Nephron (organoid): ENCODE results near the gene BRD4.
A peak's percentile ranks its signal among the peaks of the same experiment; 100 is the strongest.

Source experiments
- H3K27ac Mint-ChIP-seq, 3 experiments: 2 replicates each; pipeline ENCODE4 v1.8.0; 2020; ENCODE audit warnings: mixed read lengths in 3 of 3, mild to moderate bottlenecking in 2 of 3, moderate library complexity in 1 of 3
- H3K27me3 Mint-ChIP-seq: 2 replicates; pipeline ENCODE4 v1.8.0; 2021; ENCODE audit warnings: low read depth, mild to moderate bottlenecking, moderate library complexity, mixed read lengths
- H3K36me3 Mint-ChIP-seq: 2 replicates; pipeline ENCODE4 v1.8.0; 2020; ENCODE audit warnings: low read depth, mixed read lengths
- H3K4me1 Mint-ChIP-seq: 2 replicates; pipeline ENCODE4 v1.8.0; 2020; ENCODE audit warnings: mixed read lengths
- H3K4me3 Mint-ChIP-seq, 3 experiments: 2 replicates each; pipeline ENCODE4 v1.8.0; 2020; ENCODE audit warnings: mild to moderate bottlenecking in 3 of 3, mixed read lengths in 3 of 3, moderate library complexity in 2 of 3
- H3K9me3 Mint-ChIP-seq: 2 replicates; pipeline ENCODE4 v1.8.0; 2020; ENCODE audit warnings: mixed read lengths
- TF ChIP-seq, protein P1 (sequence below), 3 experiments: fragments of 200-600 bp; sonication (generic); IDR thresholded peaks; one replicate each; pipeline ENCODE4 v1.5.0; 2021; ENCODE audit warnings: antibody characterized with exemption in 3 of 3; ENCODE audit not compliant: unreplicated experiment in 3 of 3

Gene BRD4

GRCh38 chr19:15220833-15221232 lies 111.5 kb downstream of the BRD4 start:
- Mint-ChIP-seq H3K9me3 (no peaks in the 10 kb centered on the region), H3K4me1 (peaks cover 25% of the 10 kb centered on the region), H3K27ac (peak overlapping the region; percentile 31 to 81 (median 67)), H3K36me3 (no peaks in the 10 kb centered on the region), H3K27me3 (peaks cover 3% of the 10 kb centered on the region), H3K4me3 (peak overlapping the region in 1 of 3 experiments; percentile 26)
- TF ChIP-seq, protein P1, sequence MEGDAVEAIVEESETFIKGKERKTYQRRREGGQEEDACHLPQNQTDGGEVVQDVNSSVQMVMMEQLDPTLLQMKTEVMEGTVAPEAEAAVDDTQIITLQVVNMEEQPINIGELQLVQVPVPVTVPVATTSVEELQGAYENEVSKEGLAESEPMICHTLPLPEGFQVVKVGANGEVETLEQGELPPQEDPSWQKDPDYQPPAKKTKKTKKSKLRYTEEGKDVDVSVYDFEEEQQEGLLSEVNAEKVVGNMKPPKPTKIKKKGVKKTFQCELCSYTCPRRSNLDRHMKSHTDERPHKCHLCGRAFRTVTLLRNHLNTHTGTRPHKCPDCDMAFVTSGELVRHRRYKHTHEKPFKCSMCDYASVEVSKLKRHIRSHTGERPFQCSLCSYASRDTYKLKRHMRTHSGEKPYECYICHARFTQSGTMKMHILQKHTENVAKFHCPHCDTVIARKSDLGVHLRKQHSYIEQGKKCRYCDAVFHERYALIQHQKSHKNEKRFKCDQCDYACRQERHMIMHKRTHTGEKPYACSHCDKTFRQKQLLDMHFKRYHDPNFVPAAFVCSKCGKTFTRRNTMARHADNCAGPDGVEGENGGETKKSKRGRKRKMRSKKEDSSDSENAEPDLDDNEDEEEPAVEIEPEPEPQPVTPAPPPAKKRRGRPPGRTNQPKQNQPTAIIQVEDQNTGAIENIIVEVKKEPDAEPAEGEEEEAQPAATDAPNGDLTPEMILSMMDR (IDR thresholded peaks at IDR 0.05; ENCODE audit: unreplicated experiment in 3 of 3) = no peak

DNA sequence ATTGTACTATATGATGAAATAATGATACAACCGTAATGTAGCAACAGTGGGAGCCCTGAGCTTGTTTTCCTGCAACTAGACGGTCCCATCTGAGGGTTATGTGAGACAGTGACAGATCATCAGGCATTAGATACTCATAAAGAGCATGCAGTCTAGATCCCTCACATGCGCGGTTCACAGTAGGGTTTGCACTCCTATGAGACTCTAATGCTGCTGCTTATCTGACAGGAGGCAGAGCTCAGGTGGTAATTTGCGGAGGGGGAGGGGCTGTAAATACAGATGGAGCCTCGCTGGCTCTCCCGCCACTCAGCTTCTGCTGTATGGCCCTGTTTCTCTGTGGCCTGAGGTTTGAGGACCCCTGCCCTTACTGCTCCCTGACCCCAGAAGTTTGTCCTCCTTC lies 113.8 kb downstream of the BRD4 start:
- H3K9me3 Mint-ChIP-seq = no peaks in the 10 kb centered on the region
- H3K36me3 Mint-ChIP-seq = no peaks in the 10 kb centered on the region
- H3K27ac Mint-ChIP-seq = no peak overlapping the region
- TF ChIP-seq, protein P1 (IDR thresholded peaks at IDR 0.05; ENCODE audit: unreplicated experiment in 3 of 3) = no peak
- no peak overlapping the region for H3K4me3 Mint-ChIP-seq
- peaks cover 31% of the 10 kb centered on the region for H3K4me1 Mint-ChIP-seq
- H3K27me3 Mint-ChIP-seq = peaks cover 3% of the 10 kb centered on the region

DNA sequence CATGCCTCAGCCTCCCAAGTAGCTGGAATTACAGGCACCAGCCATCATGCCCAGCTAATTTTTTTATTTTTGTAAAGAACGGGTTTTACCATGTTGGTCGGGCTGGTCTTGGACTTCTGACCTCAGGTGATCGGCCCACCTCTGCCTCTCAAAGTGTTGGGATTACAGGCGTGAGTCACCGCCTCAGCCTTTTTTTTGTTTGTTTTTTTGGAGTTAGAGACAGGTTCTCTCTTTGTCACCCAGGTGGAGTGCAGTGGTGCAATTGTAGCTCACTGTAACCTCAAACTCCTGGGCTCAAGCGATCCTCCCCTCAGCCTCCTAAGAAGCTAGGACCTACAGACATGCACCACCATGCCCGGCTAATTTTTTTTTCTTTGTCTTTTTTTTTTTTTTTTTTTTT lies 116.0 kb downstream of the BRD4 start:
- H3K27me3 Mint-ChIP-seq = peaks cover 3% of the 10 kb centered on the region
- H3K4me3 Mint-ChIP-seq = no peak overlapping the region
- no peaks in the 10 kb centered on the region for H3K36me3 Mint-ChIP-seq
- H3K4me1 Mint-ChIP-seq = peaks cover 18% of the 10 kb centered on the region
- H3K27ac Mint-ChIP-seq = no peak overlapping the region
- TF ChIP-seq, protein P1 (IDR thresholded peaks at IDR 0.05; ENCODE audit: unreplicated experiment in 3 of 3) = no peak
- H3K9me3 Mint-ChIP-seq = no peaks in the 10 kb centered on the region

DNA sequence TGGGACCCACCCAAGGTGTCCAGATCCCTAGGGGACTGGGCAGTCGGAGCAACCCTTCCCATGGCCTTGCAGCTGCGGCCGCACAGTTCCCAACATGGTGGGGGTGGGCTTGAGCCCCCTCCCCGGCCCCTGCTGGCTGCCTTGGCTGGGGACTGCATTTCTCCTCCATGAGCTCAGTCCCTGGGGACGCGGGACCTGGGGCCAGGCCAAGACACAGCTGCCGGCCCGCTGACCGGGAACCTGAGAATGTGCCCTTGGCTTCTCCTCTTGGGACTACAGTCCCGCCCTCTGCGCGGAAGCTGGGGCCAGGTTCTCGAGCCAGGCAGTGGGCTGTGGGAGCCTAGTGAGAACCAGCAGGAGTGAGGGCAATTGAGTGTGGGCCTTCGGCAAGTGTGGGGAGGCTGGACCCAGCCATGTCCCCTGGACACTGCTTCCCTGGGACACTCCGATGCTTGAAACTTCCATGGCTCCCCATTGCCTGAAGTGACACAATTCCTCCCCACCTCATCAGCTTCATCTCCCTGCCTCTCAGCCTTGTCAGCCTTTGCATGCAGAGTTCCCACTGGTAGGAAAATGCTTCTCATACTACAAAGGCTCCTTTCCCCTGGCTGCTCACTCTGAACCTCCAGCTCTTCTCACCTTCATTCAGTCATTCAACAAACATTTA lies 118.5 kb downstream of the BRD4 start:
- Mint-ChIP-seq H3K27ac (peak overlapping the region in 2 of 3 experiments; percentile 58 to 79), H3K9me3 (no peaks in the 10 kb centered on the region), H3K36me3 (no peaks in the 10 kb centered on the region), H3K4me1 (peaks cover 10% of the 10 kb centered on the region), H3K4me3 (no peak overlapping the region), H3K27me3 (peaks cover 3% of the 10 kb centered on the region)
- TF ChIP-seq, protein P1 (IDR thresholded peaks at IDR 0.05; ENCODE audit: unreplicated experiment in 3 of 3) = no peak

GRCh38 chr19:15212711-15213110 lies 119.6 kb downstream of the BRD4 start:
- Mint-ChIP-seq H3K4me3 (no peak overlapping the region), H3K27me3 (peaks cover 3% of the 10 kb centered on the region), H3K4me1 (peaks cover 10% of the 10 kb centered on the region), H3K27ac (no peak overlapping the region), H3K36me3 (no peaks in the 10 kb centered on the region), H3K9me3 (no peaks in the 10 kb centered on the region)
- TF ChIP-seq, protein P1 (IDR thresholded peaks at IDR 0.05; ENCODE audit: unreplicated experiment in 3 of 3) = no peak

GRCh38 chr19:15210323-15210781 lies 122.0 kb downstream of the BRD4 start:
- H3K27me3 Mint-ChIP-seq = no peaks in the 10 kb centered on the region
- H3K36me3 Mint-ChIP-seq = no peaks in the 10 kb centered on the region
- no peak overlapping the region for H3K27ac Mint-ChIP-seq
- H3K9me3 Mint-ChIP-seq = no peaks in the 10 kb centered on the region
- TF ChIP-seq, protein P1 (IDR thresholded peaks at IDR 0.05; ENCODE audit: unreplicated experiment in 3 of 3) = no peak
- H3K4me3 Mint-ChIP-seq = no peak overlapping the region
- peaks cover 8% of the 10 kb centered on the region for H3K4me1 Mint-ChIP-seq
